HG02884 (cell line): ENCODE measurements around the gene CYP2D6.
"Not testable (repeated sequence)": the region's sequence is repeated elsewhere in the genome, so short reads cannot be mapped to it uniquely, and the experiment has no call there.

Experiments used
- ATAC-seq: cut with Tn5 transposase; IDR thresholded peaks from one replicate; pipeline ENCODE4 v1.9.1; 2021; ENCODE audit warnings: mild to moderate bottlenecking, moderate library complexity; ENCODE audit not compliant: unreplicated experiment

Gene CYP2D6

DNA sequence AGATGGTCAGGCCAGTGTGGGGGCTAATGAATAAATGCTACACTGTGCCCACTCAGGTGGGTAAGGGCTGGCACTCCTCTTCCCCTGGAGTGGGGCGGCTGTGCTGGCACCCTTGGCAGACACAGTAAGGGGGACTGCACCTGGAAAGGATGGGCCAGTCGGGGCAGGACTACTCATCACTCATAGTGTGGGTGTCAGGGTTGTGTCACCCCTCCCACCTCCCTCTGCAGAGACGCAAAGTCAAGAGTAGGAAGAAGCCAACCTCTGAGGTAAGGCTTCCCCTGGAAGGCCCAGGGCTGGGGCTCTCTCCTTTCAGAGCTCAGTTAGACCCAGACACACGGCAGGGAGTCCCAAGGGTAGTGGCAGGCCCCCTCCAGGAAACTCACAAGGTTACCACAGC, 5.1 kb upstream of the CYP2D6 start:
- ATAC-seq = not testable (repeated sequence)

DNA sequence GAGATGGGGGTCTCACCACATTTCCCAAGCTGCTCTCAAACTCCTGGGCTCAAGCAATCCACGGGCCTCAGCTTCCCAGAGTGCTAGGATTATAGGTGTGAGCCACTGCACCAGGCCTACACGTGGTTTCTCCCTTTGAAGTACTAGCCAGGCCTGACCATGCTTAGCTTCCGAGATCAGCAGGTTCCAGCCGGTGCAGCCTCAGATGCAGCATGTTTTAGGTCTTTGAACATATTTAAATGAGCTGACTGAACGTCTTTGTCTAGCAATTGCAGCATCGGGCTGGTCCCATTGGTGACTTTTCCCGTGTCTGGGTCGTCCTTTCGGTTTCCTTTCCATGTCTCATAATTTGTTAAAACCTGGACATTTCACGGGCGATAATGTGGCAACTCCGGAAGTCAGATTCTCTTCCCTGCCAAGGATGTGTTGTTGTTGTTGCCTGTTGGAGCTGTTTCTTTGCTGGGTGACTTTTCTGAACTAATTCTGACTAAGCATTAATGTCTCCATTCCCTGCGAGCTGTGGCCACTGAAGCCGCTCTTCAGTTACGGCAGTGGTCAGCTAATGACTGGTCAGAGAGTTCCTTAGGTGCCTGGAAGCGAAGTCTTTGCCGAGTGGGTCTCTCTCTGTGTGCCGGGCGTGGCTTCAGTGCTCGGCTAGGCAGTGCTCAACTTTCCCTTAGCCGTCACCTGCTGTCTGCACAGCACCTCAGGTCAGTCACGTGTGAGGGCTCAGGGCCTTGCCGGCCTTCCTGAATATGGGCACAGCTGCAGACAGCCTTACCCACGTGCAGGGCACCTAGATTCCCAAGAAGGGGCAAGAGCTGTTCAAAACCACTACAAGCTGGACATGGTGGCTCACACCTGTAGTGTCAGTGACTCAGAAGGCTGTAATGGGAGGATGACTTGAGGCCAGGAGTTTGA, 3.8 kb upstream of the CYP2D6 start:
- no peak for ATAC-seq

DNA sequence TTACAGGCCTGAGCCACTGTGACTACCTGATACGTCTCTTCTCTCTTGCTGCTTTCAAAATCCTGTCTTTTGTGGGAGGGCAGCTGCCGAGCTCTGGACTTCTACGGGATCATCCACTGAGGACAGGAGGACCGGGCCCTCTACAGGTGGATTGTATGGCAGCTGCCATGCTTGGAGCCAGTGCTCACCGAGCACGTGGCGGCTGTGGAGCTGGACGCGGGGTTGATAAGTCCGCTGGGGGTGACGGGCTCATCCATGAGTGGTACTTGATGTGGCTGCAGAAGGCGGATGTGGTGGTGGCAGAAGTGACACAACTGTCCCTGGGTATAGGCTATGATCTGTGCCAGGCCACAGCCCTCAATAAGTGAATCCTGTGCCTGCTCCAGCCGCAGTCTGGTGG, 1.8 kb upstream of the CYP2D6 start:
- ATAC-seq = no peak

DNA sequence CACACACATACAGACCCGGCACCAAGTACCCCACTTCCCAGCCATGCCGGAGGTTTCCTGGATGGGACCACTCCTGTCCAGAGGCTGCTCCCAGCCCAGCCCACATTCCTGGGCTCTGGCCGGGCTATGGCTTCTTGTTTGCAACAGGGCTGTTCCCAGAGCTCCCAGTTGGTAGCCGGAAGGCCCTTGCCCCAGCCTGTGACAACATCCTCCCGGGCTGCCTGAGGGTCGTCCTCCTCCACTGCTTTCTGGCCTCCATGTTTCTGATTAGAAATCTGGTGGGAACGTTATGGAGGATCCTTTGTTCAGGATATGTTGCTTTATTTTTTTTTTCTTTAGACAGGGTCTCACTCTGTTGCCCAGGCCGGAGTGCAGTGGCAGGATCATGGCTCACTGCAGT, 952 bp upstream of the CYP2D6 start:
- no peak for ATAC-seq

DNA sequence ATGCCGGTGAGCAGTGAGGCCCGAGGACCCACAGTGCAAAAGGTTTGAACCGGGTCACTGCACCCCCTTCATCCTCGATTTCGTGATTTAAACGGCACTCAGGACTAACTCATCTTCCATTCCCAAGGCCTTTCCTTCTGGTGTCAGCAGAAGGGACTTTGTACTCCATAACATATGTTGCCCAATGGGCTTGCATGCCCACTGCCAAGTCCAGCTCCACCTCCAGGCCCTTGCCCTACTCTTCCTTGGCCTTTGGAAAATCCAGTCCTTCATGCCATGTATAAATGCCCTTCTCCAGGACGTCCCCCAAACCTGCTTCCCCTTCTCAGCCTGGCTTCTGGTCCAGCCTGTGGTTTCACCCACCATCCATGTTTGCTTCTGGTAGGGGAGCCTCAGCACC, 428 bp downstream of the CYP2D6 start:
- not testable (repeated sequence) for ATAC-seq

DNA sequence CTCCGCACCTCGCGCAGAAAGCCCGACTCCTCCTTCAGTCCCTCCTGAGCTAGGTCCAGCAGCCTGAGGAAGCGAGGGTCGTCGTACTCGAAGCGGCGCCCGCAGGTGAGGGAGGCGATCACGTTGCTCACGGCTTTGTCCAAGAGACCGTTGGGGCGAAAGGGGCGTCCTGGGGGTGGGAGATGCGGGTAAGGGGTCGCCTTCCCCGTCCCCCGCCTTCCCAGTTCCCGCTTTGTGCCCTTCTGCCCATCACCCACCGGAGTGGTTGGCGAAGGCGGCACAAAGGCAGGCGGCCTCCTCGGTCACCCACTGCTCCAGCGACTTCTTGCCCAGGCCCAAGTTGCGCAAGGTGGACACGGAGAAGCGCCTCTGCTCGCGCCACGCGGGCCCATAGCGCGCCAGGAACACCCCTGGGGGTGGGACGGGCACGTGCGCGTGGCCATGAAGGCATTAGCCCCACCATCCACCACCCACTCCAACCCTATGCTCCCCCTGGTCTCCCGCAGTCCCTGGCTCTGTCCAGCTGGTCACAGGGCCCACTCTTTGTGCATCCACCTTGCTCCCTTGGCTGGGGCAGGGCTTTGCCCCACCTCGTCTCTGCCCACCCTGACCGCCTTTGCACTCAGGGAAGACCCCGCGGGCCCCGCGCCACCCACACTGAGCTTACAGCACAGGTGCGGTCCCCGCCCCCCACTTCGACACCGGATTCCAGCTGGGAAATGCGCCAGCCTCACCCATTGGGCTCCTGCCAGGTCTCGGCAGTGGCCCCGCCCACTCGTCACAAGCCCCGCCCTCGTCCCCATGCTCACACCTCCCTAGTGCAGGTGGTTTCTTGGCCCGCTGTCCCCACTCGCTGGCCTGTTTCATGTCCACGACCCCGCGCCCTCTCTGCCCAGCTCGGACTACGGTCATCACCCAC, 1.6 kb downstream of the CYP2D6 start:
- not testable (repeated sequence) for ATAC-seq

DNA sequence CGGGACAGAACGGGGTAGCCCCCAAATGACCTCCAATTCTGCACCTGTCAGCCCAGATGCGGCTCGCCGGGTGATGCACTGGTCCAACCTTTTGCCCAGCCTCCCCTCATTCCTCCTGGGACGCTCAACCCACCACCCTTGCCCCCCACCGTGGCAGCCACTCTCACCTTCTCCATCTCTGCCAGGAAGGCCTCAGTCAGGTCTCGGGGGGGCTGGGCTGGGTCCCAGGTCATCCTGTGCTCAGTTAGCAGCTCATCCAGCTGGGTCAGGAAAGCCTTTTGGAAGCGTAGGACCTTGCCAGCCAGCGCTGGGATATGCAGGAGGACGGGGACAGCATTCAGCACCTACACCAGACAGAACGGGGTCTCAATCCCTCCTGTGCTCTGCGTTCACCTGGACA, 2.6 kb downstream of the CYP2D6 start:
- ATAC-seq = not testable (repeated sequence)

DNA sequence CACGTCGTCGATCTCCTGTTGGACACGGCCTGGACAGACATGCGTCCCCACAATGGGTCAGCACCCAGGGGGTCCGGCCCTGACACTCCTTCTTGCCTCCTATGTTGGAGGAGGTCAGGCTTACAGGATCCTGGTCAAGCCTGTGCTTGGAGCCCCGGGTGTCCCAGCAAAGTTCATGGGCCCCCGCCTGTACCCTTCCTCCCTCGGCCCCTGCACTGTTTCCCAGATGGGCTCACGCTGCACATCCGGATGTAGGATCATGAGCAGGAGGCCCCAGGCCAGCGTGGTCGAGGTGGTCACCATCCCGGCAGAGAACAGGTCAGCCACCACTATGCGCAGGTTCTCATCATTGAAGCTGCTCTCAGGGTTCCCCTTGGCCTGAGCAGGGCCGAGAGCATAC, 3.0 kb downstream of the CYP2D6 start:
- ATAC-seq = no peak

DNA sequence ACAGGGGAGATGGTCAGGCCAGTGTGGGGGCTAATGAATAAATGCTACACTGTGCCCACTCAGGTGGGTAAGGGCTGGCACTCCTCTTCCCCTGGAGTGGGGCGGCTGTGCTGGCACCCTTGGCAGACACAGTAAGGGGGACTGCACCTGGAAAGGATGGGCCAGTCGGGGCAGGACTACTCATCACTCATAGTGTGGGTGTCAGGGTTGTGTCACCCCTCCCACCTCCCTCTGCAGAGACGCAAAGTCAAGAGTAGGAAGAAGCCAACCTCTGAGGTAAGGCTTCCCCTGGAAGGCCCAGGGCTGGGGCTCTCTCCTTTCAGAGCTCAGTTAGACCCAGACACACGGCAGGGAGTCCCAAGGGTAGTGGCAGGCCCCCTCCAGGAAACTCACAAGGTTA, 7.1 kb downstream of the CYP2D6 start:
- ATAC-seq = not testable (repeated sequence)

DNA sequence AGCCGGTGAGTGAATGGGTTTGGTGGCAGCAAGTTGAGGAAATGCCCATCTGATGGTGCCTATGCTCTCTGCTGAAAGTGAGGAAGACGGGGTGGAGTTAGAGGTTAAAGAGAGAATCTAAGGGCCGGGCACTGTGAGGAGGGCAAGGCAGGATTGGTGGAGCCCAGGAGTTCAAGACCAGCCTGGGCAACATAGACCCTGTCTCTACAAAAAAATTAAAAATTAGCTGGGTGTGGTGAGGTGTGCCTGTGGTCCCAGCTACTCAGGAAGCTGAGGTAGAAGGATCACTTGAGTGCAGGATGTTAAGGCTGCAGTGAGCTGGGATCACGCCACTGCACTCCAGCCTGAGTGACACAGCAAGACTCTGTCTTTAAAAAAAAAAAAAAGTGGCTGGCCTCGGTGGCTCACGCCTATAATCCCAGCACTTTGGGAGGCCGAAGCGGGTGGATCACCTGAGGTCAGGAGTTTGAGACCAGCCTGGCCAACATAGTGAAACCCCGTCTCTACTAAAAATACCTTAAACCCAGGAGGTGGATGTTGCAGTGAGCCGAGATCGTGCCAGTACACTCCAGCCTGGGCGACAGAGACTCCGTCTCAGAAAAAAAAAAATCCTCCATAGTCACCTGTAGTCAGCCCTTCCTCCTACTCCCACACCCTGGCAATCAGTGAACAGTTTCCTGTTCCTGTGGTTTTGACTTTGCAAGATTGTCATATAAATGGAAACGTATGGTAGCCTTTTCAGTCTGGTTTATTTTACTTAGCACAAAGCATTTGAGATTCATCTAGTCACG, 10.2 kb downstream of the CYP2D6 start:
- not testable (repeated sequence) for ATAC-seq

DNA sequence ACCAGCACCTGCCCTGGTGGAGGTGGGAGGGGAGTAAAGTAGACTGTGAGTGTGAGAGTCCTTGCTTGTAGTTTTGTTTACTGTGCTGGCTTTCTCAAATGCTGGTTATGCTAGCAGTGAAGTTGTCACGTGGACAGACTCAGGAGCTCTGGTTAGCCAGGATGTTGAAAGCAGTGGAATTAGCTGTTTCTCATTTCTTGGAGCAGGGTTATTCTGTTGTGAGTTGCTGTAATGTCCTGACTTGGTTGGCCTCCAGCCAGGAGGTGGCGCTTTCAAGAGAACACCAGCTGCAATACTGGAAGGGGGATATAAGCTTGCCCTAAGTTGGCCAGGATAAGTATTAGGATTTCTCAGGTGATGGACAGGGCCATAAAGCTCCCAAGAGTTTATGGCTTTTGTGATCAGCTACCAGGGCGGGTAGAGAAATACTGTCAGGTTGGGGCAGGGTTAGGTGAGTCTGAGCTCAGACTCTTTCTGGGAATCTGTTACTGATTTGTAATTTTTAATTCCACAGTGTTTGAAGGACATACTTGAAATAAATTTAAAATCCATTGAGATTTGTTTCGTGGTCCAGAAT, 13.7 kb downstream of the CYP2D6 start:
- no peak for ATAC-seq

DNA sequence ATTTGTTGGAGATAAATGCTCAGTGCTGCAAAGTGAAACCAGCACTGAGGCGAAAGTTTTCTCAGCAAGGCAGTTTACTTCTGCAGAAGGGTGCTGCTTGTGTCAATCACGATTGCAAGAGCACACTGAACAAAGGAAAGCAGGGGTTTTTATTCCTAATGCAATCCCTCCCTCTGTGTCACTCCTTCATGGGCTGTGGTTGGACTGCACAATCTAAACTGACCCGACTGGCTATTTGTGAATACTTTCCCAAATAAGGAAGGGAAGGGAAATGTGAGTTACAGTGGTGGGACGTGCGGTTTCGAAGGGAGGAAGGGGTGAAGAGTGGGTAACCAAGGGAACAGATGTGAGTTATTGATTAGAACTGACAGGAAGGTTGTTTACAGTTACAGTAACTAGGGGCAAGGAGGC, 15.2 kb downstream of the CYP2D6 start:
- ATAC-seq = not testable (repeated sequence)

DNA sequence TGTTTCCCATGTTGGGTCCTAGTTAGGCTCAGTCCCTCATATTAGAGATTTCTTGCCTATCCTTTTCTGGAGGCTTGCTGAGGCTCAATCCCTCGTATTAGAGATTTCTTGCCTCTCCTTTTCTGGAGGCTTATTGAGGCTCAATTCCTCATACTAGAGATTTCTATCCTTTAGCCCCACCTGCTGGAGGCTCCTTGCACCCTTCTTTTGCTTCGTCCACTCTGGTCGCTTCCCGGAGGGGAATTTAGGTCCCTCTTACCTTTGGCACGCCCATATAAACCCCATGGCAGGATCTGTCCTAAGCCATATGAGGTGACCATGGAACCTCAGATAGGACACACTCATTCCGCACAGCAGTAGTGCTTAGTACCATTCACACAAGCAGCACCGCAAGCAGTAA, 15.9 kb downstream of the CYP2D6 start:
- no peak for ATAC-seq

DNA sequence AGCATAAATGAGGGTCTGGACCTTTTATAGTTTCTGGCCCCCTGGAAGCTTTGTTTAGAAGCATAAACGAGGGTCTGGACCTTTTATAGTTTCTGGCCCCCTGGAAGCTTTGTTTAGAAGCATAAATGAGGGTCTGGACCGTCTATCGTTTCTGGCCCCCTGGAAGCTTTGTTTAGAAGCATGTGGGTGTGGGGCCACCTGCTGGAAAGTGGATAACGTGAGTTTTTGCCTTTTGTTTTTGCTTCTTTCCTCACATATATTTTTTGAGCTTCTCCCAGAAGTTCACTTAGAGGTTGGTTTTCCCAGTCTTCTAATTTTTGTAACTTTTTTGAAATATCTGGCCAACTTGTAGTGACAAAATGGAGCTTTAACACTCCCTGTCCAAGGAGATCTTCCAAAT, 17.8 kb downstream of the CYP2D6 start:
- not testable (repeated sequence) for ATAC-seq

DNA sequence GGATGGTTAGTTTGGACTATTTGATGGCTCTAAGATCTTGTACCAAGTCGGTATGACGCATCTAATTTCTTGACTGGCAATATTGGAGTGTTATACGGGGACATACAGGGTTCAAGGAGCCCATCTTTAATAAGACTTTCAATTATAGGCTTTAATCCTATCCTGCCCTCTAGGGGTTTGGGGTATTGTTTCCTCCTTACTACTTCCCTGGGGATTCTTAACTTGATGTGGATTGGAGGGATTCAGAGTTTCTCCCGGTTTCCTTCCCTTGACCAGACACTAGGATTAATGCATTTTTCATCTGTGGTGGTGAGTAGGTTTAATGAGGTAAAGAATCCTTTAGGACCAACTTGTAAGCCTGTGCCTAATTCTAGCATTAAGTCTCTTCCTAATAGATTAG, 18.8 kb downstream of the CYP2D6 start:
- ATAC-seq = no peak

DNA sequence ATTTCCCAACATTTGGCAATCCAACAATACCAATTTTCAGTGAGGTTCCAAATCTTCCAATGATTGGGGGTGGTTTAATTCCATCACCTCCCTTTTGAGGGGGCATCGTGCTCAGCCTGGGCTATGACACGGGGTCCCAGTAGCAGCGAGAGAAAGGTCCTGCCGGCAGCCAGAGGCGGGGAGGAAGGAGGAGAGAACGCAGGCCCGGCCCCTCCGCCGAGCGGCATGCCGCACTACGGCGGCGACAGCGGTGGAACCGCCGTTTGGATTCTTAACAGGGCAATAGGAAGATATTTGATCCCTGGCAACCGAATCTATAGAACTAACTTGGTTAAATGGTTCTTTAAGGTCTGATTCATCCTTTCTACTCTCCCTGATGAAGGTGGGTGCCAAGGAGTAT, 21.8 kb downstream of the CYP2D6 start:
- ATAC-seq = no peak

DNA sequence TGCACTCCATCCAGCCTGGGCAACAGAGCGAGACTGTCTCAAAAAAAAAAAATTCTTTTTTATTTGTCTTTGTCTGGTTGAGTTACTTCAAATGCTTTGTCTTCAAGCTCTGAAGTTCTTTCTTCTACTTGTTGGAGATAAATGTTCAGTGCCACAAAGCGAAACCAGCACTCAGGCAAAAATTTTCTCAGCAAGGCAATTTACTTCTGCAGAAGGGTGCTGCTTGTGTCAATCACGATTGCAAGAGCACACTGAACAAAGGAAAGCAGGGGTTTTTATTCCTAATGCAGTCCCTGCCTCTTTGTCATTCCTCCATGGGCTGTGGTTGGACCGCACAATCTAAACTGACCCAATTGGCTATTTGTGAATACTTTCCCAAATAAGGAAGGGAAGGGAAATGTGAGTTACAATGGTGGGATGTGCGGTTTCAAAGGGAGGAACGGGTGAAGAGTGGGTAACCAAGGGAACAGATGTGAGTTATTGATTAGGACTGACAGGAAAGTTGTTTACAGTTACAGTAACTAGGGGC, 26.2 kb downstream of the CYP2D6 start:
- ATAC-seq = not testable (repeated sequence)

DNA sequence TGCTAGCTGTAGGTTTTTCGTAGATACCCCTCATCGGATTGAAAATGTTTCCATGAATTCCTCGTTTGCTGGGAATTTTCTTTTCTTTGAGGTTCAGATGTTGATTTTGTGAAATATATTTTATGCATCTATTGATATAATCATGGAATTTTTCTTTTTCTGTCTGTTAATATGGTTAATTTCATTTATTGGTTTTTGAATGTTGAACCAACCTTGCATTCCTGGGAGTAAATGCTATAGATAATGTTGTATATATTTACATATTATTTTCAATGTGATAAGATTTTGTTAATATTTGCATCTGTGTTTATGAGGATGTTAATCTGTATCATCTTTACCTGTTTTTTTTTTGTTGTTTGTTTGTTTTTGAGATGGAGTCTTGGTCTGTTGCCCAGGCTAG, 29.4 kb downstream of the CYP2D6 start:
- no peak for ATAC-seq

DNA sequence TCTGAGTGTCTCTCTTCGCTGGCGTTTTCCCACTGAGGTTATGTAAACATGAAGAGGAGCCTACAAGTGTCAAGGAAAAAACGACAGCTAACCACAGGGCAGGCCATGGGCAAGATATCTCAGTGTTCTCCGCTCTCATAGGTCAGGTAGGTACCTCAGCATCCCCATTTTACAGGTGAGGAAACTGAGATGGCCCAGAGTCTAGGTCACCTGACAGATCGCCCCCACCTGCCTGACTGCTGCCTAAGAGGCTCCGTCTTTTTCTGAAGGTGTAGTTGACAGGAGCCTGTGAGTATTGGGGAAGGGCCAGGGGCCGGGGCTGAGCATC, 39.2 kb downstream of the CYP2D6 start:
- no peak for ATAC-seq
